ENCODE measurements around the gene RAPGEF6.

GRCh38 chr5:131482617-131483016 is 152.4 kb downstream of the RAPGEF6 start:
- TF ChIP-seq CTCF (conservative IDR thresholded peaks at IDR 0.05 in 1 of 2, IDR thresholded peaks at IDR 0.05 in 1 of 2; ENCODE audit: extremely low read depth in 1 of 2, insufficient read depth in 1 of 2, low read depth in 1 of 2, low read length in 2 of 2), result no peak
- TF ChIP-seq EZH2 (IDR thresholded peaks at IDR 0.05; ENCODE audit: borderline replicate concordance, low read length), result no peak
